CD8-positive, alpha-beta memory T cell (primary cell): ENCODE results near the gene UBE2G1. TPM values are rescaled to one million over a fixed set of nuclear protein-coding genes. Genes with fewer than 3 reads are reported as not detected.
A peak's percentile ranks its signal among the peaks of the same experiment; 100 is the strongest.

ENCODE experiments used
- CTCF ChIA-PET: fragments of 350-600 bp; sonication (Branson Sonifier 250); formaldehyde crosslinking; loops from one replicate; lab custom pipeline; 2021; ENCODE audit warnings: antibody characterized with exemption; lab: Charles Lee
- POLR2A ChIA-PET: fragments of 350-600 bp; sonication (Branson Sonifier 250); formaldehyde crosslinking; loops from one replicate; lab custom pipeline; 2021; ENCODE audit warnings: antibody characterized with exemption; lab: Charles Lee
- DNase-seq, 5 donors: peaks; one replicate each; pipeline versions ENCODE4 v3.0.0 to v3.0.0-alpha.2; 2020 to 2022; ENCODE audit warnings: mixed read lengths in 1 of 5
- H3K27ac ChIP-seq: one replicate; pipeline ENCODE4 v1.7.0; 2013; ENCODE audit warnings: low read depth, mild to moderate bottlenecking, low read length, moderate library complexity
- H3K27me3 ChIP-seq: 2 replicates; pipeline ENCODE4 v1.7.0; 2013; ENCODE audit warnings: low read length, mild to moderate bottlenecking; ENCODE audit not compliant: insufficient read depth, poor library complexity, severe bottlenecking
- H3K36me3 ChIP-seq: 2 replicates; pipeline ENCODE4 v1.7.0; 2013; ENCODE audit warnings: mild to moderate bottlenecking, low read length, moderate library complexity; ENCODE audit not compliant: insufficient read depth
- H3K4me1 ChIP-seq: 2 replicates; pipeline ENCODE4 v1.7.0; 2013; ENCODE audit warnings: mild to moderate bottlenecking, low read length, moderate library complexity; ENCODE audit not compliant: insufficient read depth
- H3K4me3 ChIP-seq: 2 replicates; pipeline ENCODE4 v1.7.0; 2013; ENCODE audit warnings: mild to moderate bottlenecking, low read length
- H3K9me3 ChIP-seq: 2 replicates; pipeline ENCODE4 v1.7.0; 2013; ENCODE audit warnings: mild to moderate bottlenecking, low read length
- H3K27ac Mint-ChIP-seq, 8 donors: one replicate each; pipeline ENCODE4 v1.8.0; 2020 to 2021; ENCODE audit warnings: mixed read lengths in 8 of 8, mild to moderate bottlenecking in 6 of 8, inconsistent platforms in 3 of 8, moderate library complexity in 3 of 8
- H3K27me3 Mint-ChIP-seq, 2 donors: one replicate each; pipeline ENCODE4 v1.8.0; 2020 to 2021; ENCODE audit warnings: mixed read lengths in 2 of 2, mild to moderate bottlenecking in 1 of 2, moderate library complexity in 1 of 2
- H3K36me3 Mint-ChIP-seq, 3 donors: one replicate each; pipeline ENCODE4 v1.8.0; 2020 to 2021; ENCODE audit warnings: mixed read lengths in 3 of 3, inconsistent platforms in 1 of 3, mild to moderate bottlenecking in 1 of 3
- H3K4me1 Mint-ChIP-seq, 3 donors: one replicate each; pipeline ENCODE4 v1.8.0; 2020 to 2021; ENCODE audit warnings: mixed read lengths in 3 of 3, inconsistent platforms in 1 of 3, mild to moderate bottlenecking in 1 of 3
- H3K4me3 Mint-ChIP-seq, 7 donors: one replicate each; pipeline ENCODE4 v1.8.0; 2020 to 2021; ENCODE audit warnings: mixed read lengths in 7 of 7, mild to moderate bottlenecking in 6 of 7, moderate library complexity in 4 of 7, inconsistent platforms in 2 of 7
- H3K9me3 Mint-ChIP-seq, 5 donors: one replicate each; pipeline ENCODE4 v1.8.0; 2020 to 2022; ENCODE audit warnings: mixed read lengths in 5 of 5, mild to moderate bottlenecking in 3 of 5, moderate library complexity in 2 of 5, inconsistent platforms in 1 of 5
- polyA plus RNA-seq: library from polyadenylated mRNA; unstranded; fragments of 300-500 nt; fragmentation: Illumina TruSeq; gene quantifications from one replicate; pipeline ENCODE4 v1.2.3, GENCODE V29; 2021
- total RNA-seq, 2 experiments: library from RNA; stranded (reverse); gene quantifications; one replicate each; pipeline ENCODE4 v1.2.3, GENCODE V29; 2021

The UBE2G1 gene
- total and polyA plus RNA-seq, 3 experiments from 2014 or later, result 54.9 to 68.0 (median 66.6) TPM

DNA sequence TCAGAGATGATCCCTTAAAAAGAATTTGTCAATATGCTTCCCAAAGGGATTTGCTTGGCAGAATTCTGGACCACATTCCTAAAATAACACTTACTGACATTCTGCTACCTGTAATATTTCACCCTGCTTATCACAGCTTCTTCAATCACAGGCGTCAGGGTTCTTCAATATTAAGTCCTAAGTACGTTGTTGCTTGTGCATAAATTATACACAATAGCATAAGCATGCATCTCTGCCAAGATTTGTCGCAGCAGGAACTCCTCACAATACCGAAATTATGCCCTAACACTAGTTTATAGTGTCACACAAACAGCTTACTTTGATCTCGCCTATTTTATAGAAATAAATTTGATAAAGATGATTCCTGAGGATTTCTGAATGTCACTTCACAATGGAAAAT lies 48.9 kb downstream of the UBE2G1 start:
- no peak overlapping the region for H3K27ac Mint-ChIP-seq
- Histone ChIP-seq H3K4me3 (no peak overlapping the region), H3K9me3 (no peaks in the 10 kb centered on the region), H3K27me3 (no peaks in the 10 kb centered on the region), H3K36me3 (no peaks in the 10 kb centered on the region), H3K27ac (no peak overlapping the region), H3K4me1 (peaks cover 10% of the 10 kb centered on the region)
- POLR2A ChIA-PET, result no interaction called here
- H3K9me3 Mint-ChIP-seq, result no peaks in the 10 kb centered on the region
- DNase-seq, result no peak
- no peaks in the 10 kb centered on the region for H3K27me3 Mint-ChIP-seq
- CTCF ChIA-PET, result no interaction called here
- peaks cover 0 to 5% (median 0%) of the 10 kb centered on the region in 3 donors for H3K36me3 Mint-ChIP-seq
- H3K4me3 Mint-ChIP-seq, result no peak overlapping the region
- H3K4me1 Mint-ChIP-seq, result peaks cover 53 to 88% (median 77%) of the 10 kb centered on the region in 3 donors

DNA sequence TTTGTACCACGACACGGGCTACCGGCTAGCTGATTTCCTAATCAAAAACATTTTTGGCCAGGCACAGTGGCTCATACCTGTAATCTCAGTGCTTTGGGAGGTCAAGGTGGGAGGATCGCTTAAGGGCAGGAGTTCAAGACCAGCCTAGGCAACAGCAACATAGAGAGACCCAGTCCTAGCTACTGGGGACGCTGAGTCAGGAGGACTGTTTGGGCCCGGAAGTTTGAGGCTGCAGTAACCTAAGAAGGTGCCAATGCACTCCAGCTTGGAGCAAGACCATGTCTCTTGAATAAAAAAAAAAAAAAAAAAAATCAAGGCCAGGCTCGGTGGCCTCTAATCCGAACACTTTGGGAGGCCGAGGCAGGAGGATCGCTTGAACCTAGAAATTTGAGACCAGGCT lies 49.8 kb downstream of the UBE2G1 start:
- Mint-ChIP-seq H3K4me1 (peaks cover 52 to 89% (median 79%) of the 10 kb centered on the region in 3 donors), H3K4me3 (peak overlapping the region in 1 of 7 donors; percentile 33), H3K9me3 (no peaks in the 10 kb centered on the region), H3K36me3 (peaks cover 0 to 3% (median 0%) of the 10 kb centered on the region in 3 donors), H3K27me3 (no peaks in the 10 kb centered on the region), H3K27ac (peak overlapping the region in 3 of 8 donors; percentile 30 to 64 (median 46))
- Histone ChIP-seq H3K4me1 (peaks cover 10% of the 10 kb centered on the region), H3K27me3 (no peaks in the 10 kb centered on the region), H3K36me3 (no peaks in the 10 kb centered on the region), H3K4me3 (no peak overlapping the region), H3K9me3 (no peaks in the 10 kb centered on the region), H3K27ac (no peak overlapping the region)
- POLR2A ChIA-PET, result no interaction called here
- DNase-seq, result no peak
- CTCF ChIA-PET, result no interaction called here

DNA sequence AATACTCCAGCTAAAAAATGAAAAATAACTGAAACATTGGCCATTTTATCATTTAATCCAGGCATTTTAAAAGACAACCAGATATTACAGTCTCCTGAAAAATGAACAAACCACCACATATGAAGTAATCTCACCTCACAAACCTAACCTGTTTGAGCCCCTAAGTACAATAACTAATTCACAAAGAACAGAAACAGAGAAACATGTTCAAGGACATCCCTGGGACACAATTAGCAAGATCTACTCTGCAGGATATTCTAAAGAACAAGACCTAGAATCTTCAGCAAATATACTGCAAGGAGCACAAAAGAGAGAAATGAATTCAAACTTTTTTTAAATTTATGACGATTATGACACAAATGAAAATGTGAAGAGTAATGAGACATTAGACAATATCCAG lies 51.9 kb downstream of the UBE2G1 start:
- peak overlapping the region in 4 of 8 donors; percentile 1 to 66 (median 10) for H3K27ac Mint-ChIP-seq
- POLR2A ChIA-PET, result no interaction called here
- no peaks in the 10 kb centered on the region for H3K27me3 ChIP-seq
- no peaks in the 10 kb centered on the region for H3K36me3 ChIP-seq
- DNase-seq, result no peak
- H3K4me3 ChIP-seq, result no peak overlapping the region
- CTCF ChIA-PET, result no interaction called here
- H3K27ac ChIP-seq, result no peak overlapping the region
- H3K27me3 Mint-ChIP-seq, result no peaks in the 10 kb centered on the region
- peaks cover 67 to 92% (median 91%) of the 10 kb centered on the region in 3 donors for H3K4me1 Mint-ChIP-seq
- peaks cover 23% of the 10 kb centered on the region for H3K4me1 ChIP-seq
- H3K4me3 Mint-ChIP-seq, result peak overlapping the region in 1 of 7 donors; percentile 6
- H3K9me3 Mint-ChIP-seq, result no peaks in the 10 kb centered on the region
- no peaks in the 10 kb centered on the region for H3K9me3 ChIP-seq
- peaks cover 0 to 5% (median 0%) of the 10 kb centered on the region in 3 donors for H3K36me3 Mint-ChIP-seq

DNA sequence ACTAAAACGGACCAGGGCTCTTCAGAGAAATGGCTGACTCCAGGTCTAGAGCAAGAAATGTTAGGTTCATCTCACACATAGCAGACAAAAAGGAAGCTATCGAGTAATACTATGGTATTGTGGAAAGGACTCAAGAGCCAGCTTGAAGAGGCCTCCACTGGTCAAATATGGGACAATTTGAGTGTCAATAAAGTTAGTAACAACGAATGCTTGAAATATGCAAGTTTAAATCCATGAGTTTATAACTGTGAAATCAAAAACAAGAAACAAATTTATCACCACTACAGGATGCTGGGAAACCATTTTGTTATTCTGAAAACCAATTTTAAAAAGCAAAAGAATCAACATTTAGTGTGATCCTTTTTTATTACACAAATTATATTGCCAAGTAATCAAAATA lies 52.3 kb downstream of the UBE2G1 start:
- Mint-ChIP-seq H3K4me1 (peaks cover 68 to 91% (median 91%) of the 10 kb centered on the region in 3 donors), H3K27me3 (no peaks in the 10 kb centered on the region), H3K27ac (no peak overlapping the region), H3K4me3 (no peak overlapping the region), H3K36me3 (peaks cover 0 to 5% (median 0%) of the 10 kb centered on the region in 3 donors), H3K9me3 (no peaks in the 10 kb centered on the region)
- ChIA-PET CTCF (no interaction called here), POLR2A (no interaction called here)
- Histone ChIP-seq H3K27ac (no peak overlapping the region), H3K27me3 (no peaks in the 10 kb centered on the region), H3K36me3 (no peaks in the 10 kb centered on the region), H3K9me3 (no peaks in the 10 kb centered on the region), H3K4me3 (no peak overlapping the region), H3K4me1 (peaks cover 27% of the 10 kb centered on the region)
- no peak for DNase-seq

DNA sequence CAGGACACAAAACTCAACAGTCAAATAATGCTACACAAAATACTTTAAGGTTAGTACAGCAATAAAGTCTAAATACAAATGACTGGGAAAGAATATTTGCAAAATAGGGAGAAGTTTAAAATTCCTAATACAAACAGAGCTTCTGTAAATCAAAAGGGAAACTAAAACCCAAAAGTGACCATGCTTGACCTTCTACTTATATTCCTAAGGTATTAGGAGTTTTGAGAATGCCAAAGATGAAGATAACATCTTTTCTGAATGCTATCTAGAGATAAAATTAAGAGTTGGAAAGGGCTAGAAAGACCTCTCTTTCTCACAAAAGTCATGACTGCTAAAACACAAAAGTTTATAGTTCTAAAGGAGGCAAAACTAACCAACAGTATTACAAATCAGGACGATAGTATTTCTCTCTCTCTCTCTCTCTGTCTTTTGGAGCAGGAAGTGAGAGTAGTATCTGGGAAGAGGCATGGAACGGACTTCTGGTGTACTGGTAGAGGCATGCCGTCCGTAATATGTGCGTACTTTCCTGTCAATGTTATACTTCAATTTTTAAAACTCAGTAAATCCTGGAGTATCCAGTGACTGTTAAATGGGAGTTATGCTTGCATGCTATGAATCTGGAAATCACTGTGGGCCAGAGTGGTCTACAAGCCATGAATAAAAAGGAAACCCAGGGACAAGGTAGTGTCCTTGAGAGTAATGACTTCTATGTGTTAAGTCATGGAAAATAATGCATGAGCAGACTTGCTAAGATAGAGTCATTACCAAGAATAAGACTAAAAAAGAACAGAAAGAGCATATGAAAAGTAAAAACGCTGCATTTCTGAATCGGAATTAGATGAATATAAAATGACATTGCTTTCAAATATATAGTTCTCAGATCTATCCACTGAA lies 53.0 kb downstream of the UBE2G1 start:
- Histone ChIP-seq H3K36me3 (no peaks in the 10 kb centered on the region), H3K27me3 (no peaks in the 10 kb centered on the region), H3K9me3 (no peaks in the 10 kb centered on the region), H3K4me3 (no peak overlapping the region), H3K4me1 (peaks cover 34% of the 10 kb centered on the region), H3K27ac (no peak overlapping the region)
- Mint-ChIP-seq H3K27me3 (no peaks in the 10 kb centered on the region), H3K27ac (peak overlapping the region in 3 of 8 donors; percentile 19 to 58 (median 39)), H3K4me3 (no peak overlapping the region), H3K4me1 (peaks cover 70 to 91% (median 90%) of the 10 kb centered on the region in 3 donors), H3K9me3 (no peaks in the 10 kb centered on the region), H3K36me3 (peaks cover 0 to 5% (median 0%) of the 10 kb centered on the region in 3 donors)
- ChIA-PET CTCF (no interaction called here), POLR2A (interaction anchor here (0.6 kb wide), 2 partner anchors 12 to 1522 kb away, joined by 3 read pairs; no protein-coding TSS in a partner anchor)
- no peak for DNase-seq

DNA sequence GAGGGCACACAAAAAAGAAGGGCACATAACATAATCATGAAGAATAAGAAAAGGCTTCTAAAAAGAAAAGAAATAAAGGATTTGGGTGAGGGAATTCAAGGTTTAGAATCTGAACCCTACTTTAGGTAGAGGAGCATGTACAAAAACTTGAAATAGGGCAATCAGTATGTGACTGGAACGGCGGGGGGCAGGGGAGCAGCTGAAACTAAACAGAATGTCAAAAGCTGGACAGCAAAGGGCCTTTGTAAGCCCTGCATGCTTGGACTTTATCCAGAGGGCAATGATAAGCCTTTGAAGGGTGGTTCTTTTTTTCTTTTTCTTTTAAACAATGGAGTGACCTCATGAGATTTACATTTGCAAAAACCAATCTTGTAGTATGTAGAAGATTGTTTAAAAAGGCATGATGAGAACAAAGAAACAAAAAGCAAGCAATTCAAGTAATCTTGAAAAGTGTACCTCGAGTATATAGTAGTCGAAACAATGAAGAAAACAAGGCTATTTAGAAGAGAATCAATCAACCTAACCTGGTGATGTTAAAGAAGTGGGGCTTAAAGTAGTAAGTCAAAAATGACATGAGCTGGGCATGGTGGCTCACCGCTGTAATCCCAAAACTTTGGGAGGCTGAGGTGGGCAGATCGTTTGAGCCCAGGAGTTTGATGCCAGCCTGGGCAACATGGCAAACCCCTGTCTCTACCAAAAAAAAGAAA lies 56.0 kb downstream of the UBE2G1 start:
- peaks cover 64 to 76% (median 74%) of the 10 kb centered on the region in 3 donors for H3K4me1 Mint-ChIP-seq
- no peaks in the 10 kb centered on the region for H3K27me3 ChIP-seq
- no peaks in the 10 kb centered on the region for H3K36me3 ChIP-seq
- CTCF ChIA-PET, result interaction anchor here (0.7 kb wide), 1 partner anchor 97 kb away, joined by 3 read pairs; no protein-coding TSS in a partner anchor
- H3K27ac ChIP-seq, result no peak overlapping the region
- H3K4me3 ChIP-seq, result no peak overlapping the region
- peaks cover 36% of the 10 kb centered on the region for H3K4me1 ChIP-seq
- H3K4me3 Mint-ChIP-seq, result peak overlapping the region in 2 of 7 donors; percentile 1 to 16
- peaks cover 0 to 25% (median 0%) of the 10 kb centered on the region in 3 donors for H3K36me3 Mint-ChIP-seq
- no peaks in the 10 kb centered on the region for H3K9me3 Mint-ChIP-seq
- DNase-seq, result no peak
- H3K27me3 Mint-ChIP-seq, result no peaks in the 10 kb centered on the region
- POLR2A ChIA-PET, result no interaction called here
- peak overlapping the region in 6 of 8 donors; percentile 24 to 76 (median 48) for H3K27ac Mint-ChIP-seq
- H3K9me3 ChIP-seq, result no peaks in the 10 kb centered on the region

DNA sequence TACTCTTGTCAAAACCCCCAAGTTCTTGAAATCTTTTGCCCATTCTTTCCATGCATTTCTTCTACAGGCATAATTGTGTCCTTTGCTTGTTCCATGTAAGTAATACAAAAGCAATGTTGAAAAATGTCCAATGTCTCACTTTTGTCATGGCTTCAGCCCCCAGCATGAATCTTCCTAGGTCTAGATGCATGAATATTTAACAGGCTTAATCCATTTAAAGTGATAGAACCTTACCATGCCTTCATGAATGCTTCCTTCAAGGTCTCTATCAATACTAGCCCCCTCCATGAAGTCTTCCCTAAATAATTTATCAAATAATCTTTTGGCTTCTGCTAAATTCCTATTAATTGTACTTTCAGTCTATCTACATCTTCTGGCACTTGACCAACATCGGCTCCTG lies 56.6 kb downstream of the UBE2G1 start:
- peak overlapping the region in 7 of 8 donors; percentile 3 to 76 (median 55) for H3K27ac Mint-ChIP-seq
- H3K4me3 Mint-ChIP-seq, result peak overlapping the region in 1 of 7 donors; percentile 16
- H3K36me3 Mint-ChIP-seq, result peaks cover 0 to 29% (median 0%) of the 10 kb centered on the region in 3 donors
- no peak for DNase-seq
- ChIA-PET CTCF (no interaction called here), POLR2A (no interaction called here)
- H3K9me3 ChIP-seq, result no peaks in the 10 kb centered on the region
- no peaks in the 10 kb centered on the region for H3K27me3 ChIP-seq
- H3K36me3 ChIP-seq, result no peaks in the 10 kb centered on the region
- peaks cover 63 to 71% (median 69%) of the 10 kb centered on the region in 3 donors for H3K4me1 Mint-ChIP-seq
- H3K4me1 ChIP-seq, result peaks cover 36% of the 10 kb centered on the region
- no peak overlapping the region for H3K27ac ChIP-seq
- no peaks in the 10 kb centered on the region for H3K9me3 Mint-ChIP-seq
- H3K4me3 ChIP-seq, result no peak overlapping the region
- H3K27me3 Mint-ChIP-seq, result no peaks in the 10 kb centered on the region
